ENCODE data around the gene GJC2.

DNA sequence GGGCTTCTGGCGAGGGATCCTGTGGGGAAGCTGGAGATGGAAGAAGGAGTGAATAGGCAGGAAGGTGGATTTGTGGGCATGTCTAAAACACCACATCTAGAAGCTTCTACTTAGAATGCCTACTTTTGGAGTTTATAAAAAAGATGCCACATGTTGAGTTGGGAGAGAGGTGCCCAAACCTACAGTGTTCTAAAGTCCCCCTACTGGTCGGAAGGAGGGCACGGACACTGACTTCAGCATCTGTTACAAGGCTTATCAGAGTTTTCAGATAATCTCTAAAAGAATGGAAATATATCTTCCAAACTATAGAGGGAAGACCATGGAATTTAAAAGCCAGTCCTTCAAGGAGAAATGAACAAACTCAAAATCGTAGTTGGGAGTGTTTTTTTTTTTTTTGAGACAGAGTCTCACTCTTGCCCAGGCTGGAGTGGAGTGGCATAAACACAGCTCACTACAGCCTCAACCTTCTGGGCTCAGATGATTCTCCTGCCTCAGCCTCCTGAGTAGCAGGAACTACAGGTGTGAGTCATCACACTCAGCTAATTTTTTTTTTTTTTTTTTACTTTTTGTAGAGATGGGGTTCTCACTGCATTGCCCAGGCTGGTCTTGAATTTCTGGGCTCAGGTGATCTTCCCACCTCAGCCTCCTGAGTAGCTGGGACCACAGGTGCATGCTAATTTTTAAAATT is 30.7 kb downstream of the GJC2 start:
- peak in 3 of 6 experiments; percentile 8 to 18 (median 12) for TF ChIP-seq CTCF (IDR thresholded peaks at IDR 0.05)
- TF ChIP-seq POLR2AphosphoS5 (IDR thresholded peaks at IDR 0.05) = no peak
- no peak for TF ChIP-seq EP300 (IDR thresholded peaks at IDR 0.05)
- TF ChIP-seq POLR2A (IDR thresholded peaks at IDR 0.05) = no peak

Measured in upper lobe of left lung (tissue), 4 donors.